Peyer's patch (tissue), 4 donors: ENCODE measurements around the gene GAP43. TPM values are rescaled to one million over a fixed set of nuclear protein-coding genes. Genes with fewer than 3 reads are reported as not detected.

Experiments used
- DNase-seq, 3 donors: peaks; one replicate each; pipeline ENCODE4 v3.0.0-alpha.2; 2017 to 2019
- H3K27ac ChIP-seq, 4 donors: fragments of 200-600 bp; sonication (generic); one replicate each; pipeline ENCODE4 v1.5.1; 2016 to 2019
- H3K27me3 ChIP-seq, 2 donors: fragments of 200-600 bp; sonication (generic); one replicate each; pipeline ENCODE4 v1.5.1; 2019
- H3K36me3 ChIP-seq, 3 donors: fragments of 200-600 bp; sonication (generic); one replicate each; pipeline ENCODE4 v1.5.1; 2016 to 2019
- H3K4me1 ChIP-seq, 4 donors: fragments of 200-600 bp; sonication (generic); one replicate each; pipeline ENCODE4 v1.5.1; 2016 to 2019
- H3K4me3 ChIP-seq, 4 donors: fragments of 200-600 bp; sonication (generic); 1 replicate in 3 of 4; 2 replicates in 1 of 4; pipeline ENCODE4 v1.5.1; 2016 to 2019; ENCODE audit warnings: mild to moderate bottlenecking in 1 of 4
- H3K9me3 ChIP-seq, 4 donors: fragments of 200-600 bp; sonication (generic); one replicate each; pipeline ENCODE4 v1.5.1; 2016 to 2019; ENCODE audit warnings: mild to moderate bottlenecking in 1 of 4
- CTCF ChIP-seq, 6 experiments: fragments of 450-650 bp in 4 of 6; fragments of 200-600 bp in 2 of 6; sonication (generic) in 1 of 6; IDR thresholded peaks; one replicate each; pipeline ENCODE4 v1.5.1; 2017 to 2019; ENCODE audit warnings: antibody characterized with exemption in 6 of 6, mild to moderate bottlenecking in 3 of 6, moderate library complexity in 1 of 6
- POLR2A ChIP-seq, 2 donors: fragments of 450-650 bp; IDR thresholded peaks; one replicate each; pipeline ENCODE4 v1.5.1; 2017; ENCODE audit warnings: antibody characterized with exemption in 2 of 2, mild to moderate bottlenecking in 2 of 2, moderate library complexity in 2 of 2
- total RNA-seq, 4 donors: library from RNA; depleted of rRNA; stranded (reverse); fragments of >200 nt; gene quantifications; one replicate each; pipeline ENCODE4 v1.1.0, GENCODE V29; 2016

The GAP43 gene
- total RNA-seq, 4 donors from 2014 or later: 1.5 to 1.9 TPM; not detected in 2

GRCh38 chr3:115581362-115582135 is 41.8 kb upstream of the GAP43 start:
- DNase-seq: no peak
- TF ChIP-seq POLR2A (IDR thresholded peaks at IDR 0.05) (no peak), CTCF (IDR thresholded peaks at IDR 0.05) (no peak)
- no peaks in the 10 kb centered on the region for H3K4me1 ChIP-seq
- H3K27ac ChIP-seq: no peak overlapping the region
- no peaks in the 10 kb centered on the region for H3K36me3 ChIP-seq
- no peaks in the 10 kb centered on the region for H3K27me3 ChIP-seq
- H3K4me3 ChIP-seq: no peak overlapping the region
- no peaks in the 10 kb centered on the region for H3K9me3 ChIP-seq

- no peak for DNase-seq
- no peak for TF ChIP-seq POLR2A (IDR thresholded peaks at IDR 0.05)
- TF ChIP-seq CTCF (IDR thresholded peaks at IDR 0.05): no peak
- Histone ChIP-seq H3K36me3 (no peaks in the 10 kb centered on the region), H3K4me1 (no peaks in the 10 kb centered on the region), H3K27me3 (no peaks in the 10 kb centered on the region), H3K4me3 (no peak overlapping the region), H3K27ac (no peak overlapping the region), H3K9me3 (no peaks in the 10 kb centered on the region)
Observed at GRCh38 chr3:115588201-115589115, 34.9 kb upstream of the GAP43 start.

- Histone ChIP-seq H3K27ac (no peak overlapping the region), H3K4me3 (no peak overlapping the region), H3K36me3 (no peaks in the 10 kb centered on the region), H3K4me1 (no peaks in the 10 kb centered on the region), H3K9me3 (no peaks in the 10 kb centered on the region), H3K27me3 (no peaks in the 10 kb centered on the region)
- no peak for TF ChIP-seq POLR2A (IDR thresholded peaks at IDR 0.05)
- TF ChIP-seq CTCF (IDR thresholded peaks at IDR 0.05): no peak
- DNase-seq: no peak
Observed at GRCh38 chr3:115590873-115591272, 32.4 kb upstream of the GAP43 start.

- no peak for TF ChIP-seq POLR2A (IDR thresholded peaks at IDR 0.05)
- no peaks in the 10 kb centered on the region for H3K27me3 ChIP-seq
- no peak for DNase-seq
- no peaks in the 10 kb centered on the region for H3K4me1 ChIP-seq
- no peaks in the 10 kb centered on the region for H3K36me3 ChIP-seq
- no peaks in the 10 kb centered on the region for H3K9me3 ChIP-seq
- H3K4me3 ChIP-seq: no peak overlapping the region
- H3K27ac ChIP-seq: no peak overlapping the region
Observed at GRCh38 chr3:115595611-115596275, 27.6 kb upstream of the GAP43 start.

GRCh38 chr3:115598216-115598615 is 25.1 kb upstream of the GAP43 start:
- H3K36me3 ChIP-seq: no peaks in the 10 kb centered on the region
- H3K4me3 ChIP-seq: no peak overlapping the region
- no peaks in the 10 kb centered on the region for H3K27me3 ChIP-seq
- DNase-seq: no peak
- no peaks in the 10 kb centered on the region for H3K9me3 ChIP-seq
- no peak overlapping the region for H3K27ac ChIP-seq
- TF ChIP-seq POLR2A (IDR thresholded peaks at IDR 0.05) (no peak), CTCF (IDR thresholded peaks at IDR 0.05) (no peak)
- no peaks in the 10 kb centered on the region for H3K4me1 ChIP-seq
